B cell (primary cell): ENCODE measurements around the gene MYOZ2.

Source experiments
- EZH2 ChIP-seq: IDR thresholded peaks from 2 replicates; pipeline ENCODE4 v1.6.1; 2012; ENCODE audit warnings: borderline replicate concordance, low read depth, mild to moderate bottlenecking, moderate library complexity, low read length; ENCODE audit not compliant: insufficient read depth, poor library complexity, severe bottlenecking
- TF ChIP-seq, protein P1 (sequence below): fragments of 200-600 bp; IDR thresholded peaks from one replicate; pipeline ENCODE4 v1.8.0; 2022; ENCODE audit warnings: antibody characterized with exemption, mild to moderate bottlenecking

DNA sequence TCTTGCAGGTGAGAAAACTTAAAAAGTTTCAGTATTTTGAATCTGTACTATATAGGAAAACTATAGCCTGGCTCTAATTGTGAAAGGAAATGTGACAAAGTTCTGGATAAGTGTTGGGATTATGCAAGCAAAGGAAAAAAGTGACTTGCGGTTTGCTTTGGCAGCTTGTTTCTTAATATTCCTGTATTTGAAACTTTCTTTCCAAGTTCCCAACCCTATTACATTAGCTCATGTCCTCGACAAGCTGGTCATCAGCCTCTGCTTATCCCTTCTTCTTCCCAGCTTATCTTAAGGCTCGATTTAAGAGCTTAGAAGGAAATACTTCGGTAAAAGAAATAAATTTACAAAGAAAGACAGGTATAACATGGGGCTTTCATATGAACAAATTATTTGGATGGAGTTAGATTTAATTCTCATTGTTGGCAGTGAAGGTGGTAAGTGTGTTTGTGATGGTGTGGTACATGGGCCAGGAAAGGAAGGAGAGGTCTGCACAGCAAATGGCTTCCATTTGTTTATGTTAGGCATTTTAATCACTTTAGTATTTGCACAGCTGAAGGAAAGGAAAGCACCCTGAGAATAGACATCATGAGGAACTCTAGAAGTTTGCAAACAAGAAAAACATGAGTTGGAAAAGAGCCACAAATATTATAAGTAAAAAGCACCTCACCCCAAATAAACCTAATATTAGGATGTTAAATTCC lies 5.1 kb upstream of the MYOZ2 start:
- TF ChIP-seq EZH2 = no peak
- TF ChIP-seq, protein P1, sequence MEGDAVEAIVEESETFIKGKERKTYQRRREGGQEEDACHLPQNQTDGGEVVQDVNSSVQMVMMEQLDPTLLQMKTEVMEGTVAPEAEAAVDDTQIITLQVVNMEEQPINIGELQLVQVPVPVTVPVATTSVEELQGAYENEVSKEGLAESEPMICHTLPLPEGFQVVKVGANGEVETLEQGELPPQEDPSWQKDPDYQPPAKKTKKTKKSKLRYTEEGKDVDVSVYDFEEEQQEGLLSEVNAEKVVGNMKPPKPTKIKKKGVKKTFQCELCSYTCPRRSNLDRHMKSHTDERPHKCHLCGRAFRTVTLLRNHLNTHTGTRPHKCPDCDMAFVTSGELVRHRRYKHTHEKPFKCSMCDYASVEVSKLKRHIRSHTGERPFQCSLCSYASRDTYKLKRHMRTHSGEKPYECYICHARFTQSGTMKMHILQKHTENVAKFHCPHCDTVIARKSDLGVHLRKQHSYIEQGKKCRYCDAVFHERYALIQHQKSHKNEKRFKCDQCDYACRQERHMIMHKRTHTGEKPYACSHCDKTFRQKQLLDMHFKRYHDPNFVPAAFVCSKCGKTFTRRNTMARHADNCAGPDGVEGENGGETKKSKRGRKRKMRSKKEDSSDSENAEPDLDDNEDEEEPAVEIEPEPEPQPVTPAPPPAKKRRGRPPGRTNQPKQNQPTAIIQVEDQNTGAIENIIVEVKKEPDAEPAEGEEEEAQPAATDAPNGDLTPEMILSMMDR = no peak
